Gastroesophageal sphincter (tissue), 4 donors: ENCODE results near the gene CALHM2. TPM values are rescaled to one million over a fixed set of nuclear protein-coding genes. Genes with fewer than 3 reads are reported as not detected.

Experiments
- ATAC-seq: fragments of 150-250 bp; one replicate; pipeline ENCODE4 v1.9.1; 2016; ENCODE audit warnings: mild to moderate bottlenecking, moderate library complexity
- H3K27ac ChIP-seq, 4 donors: fragments of 200-600 bp; sonication (generic) in 3 of 4; 1 replicate in 3 of 4; 2 replicates in 1 of 4; pipeline ENCODE4 v1.5.1; 2016 to 2019
- H3K27me3 ChIP-seq: fragments of 200-600 bp; sonication (generic); one replicate; pipeline ENCODE4 v1.5.1; 2019
- H3K36me3 ChIP-seq, 2 donors: fragments of 200-600 bp; sonication (generic); one replicate each; pipeline ENCODE4 v1.5.1; 2019; ENCODE audit warnings: control low read depth in 1 of 2
- H3K4me1 ChIP-seq, 3 donors: fragments of 200-600 bp; sonication (generic); 1 replicate in 2 of 3; 2 replicates in 1 of 3; pipeline ENCODE4 v1.5.1; 2016 to 2019; ENCODE audit warnings: control low read depth in 2 of 3
- H3K4me3 ChIP-seq, 2 donors: fragments of 200-600 bp; sonication (generic); one replicate each; pipeline ENCODE4 v1.5.1; 2019; ENCODE audit warnings: mild to moderate bottlenecking in 1 of 2, moderate library complexity in 1 of 2
- H3K9me3 ChIP-seq, 3 donors: fragments of 200-600 bp; sonication (generic); one replicate each; pipeline ENCODE4 v1.5.1; 2017 to 2019; ENCODE audit warnings: control low read depth in 2 of 3
- CTCF ChIP-seq, 4 experiments: fragments of 200-600 bp in 2 of 4; fragments of 450-650 bp in 2 of 4; sonication (generic) in 1 of 4; IDR thresholded peaks; one replicate each; pipeline ENCODE4 v1.5.1; 2017 to 2019; ENCODE audit warnings: antibody characterized with exemption in 4 of 4, mild to moderate bottlenecking in 2 of 4, moderate library complexity in 2 of 4
- EP300 ChIP-seq: sonication (generic); formaldehyde crosslinking; IDR thresholded peaks from one replicate; pipeline ENCODE4 v1.6.1; 2017; ENCODE audit warnings: antibody characterized with exemption, mild to moderate bottlenecking
- POLR2A ChIP-seq, 2 donors: fragments of 450-650 bp; IDR thresholded peaks; one replicate each; pipeline ENCODE4 v1.6.1; 2017; ENCODE audit warnings: antibody characterized with exemption in 2 of 2, mild to moderate bottlenecking in 2 of 2, moderate library complexity in 1 of 2
- POLR2AphosphoS5 ChIP-seq: sonication (generic); formaldehyde crosslinking; IDR thresholded peaks from one replicate; pipeline ENCODE4 v1.6.1; 2017; ENCODE audit warnings: antibody characterized with exemption
- WGBS, 2 donors: methylation state at CpG; one replicate each; pipeline ENCODE4 v1.1.5; 2018; ENCODE audit warnings: low coverage in 1 of 2; 5-methylcytosine and 5-hydroxymethylcytosine counted together
- total RNA-seq, 4 donors: library from RNA; depleted of rRNA; stranded (reverse); fragments of >200 nt; gene quantifications; one replicate each; pipeline ENCODE4 v1.1.0, GENCODE V29; 2016

Gene CALHM2
- total RNA-seq, 4 donors from 2014 or later = 30.8 to 69.3 (median 49.6) TPM

- TF ChIP-seq POLR2AphosphoS5 (no peak), EP300 (no peak), POLR2A (IDR thresholded peaks at IDR 0.05) (no peak), CTCF (IDR thresholded peaks at IDR 0.05) (no peak)
- no peak for ATAC-seq
- H3K4me1 ChIP-seq = peaks cover 0 to 14% (median 5%) of the 10 kb centered on the region in 3 donors
- no peaks in the 10 kb centered on the region for H3K36me3 ChIP-seq
- no CpG with 5 or more reads among the region's 2 CpGs for WGBS, 2 donors
- H3K27ac ChIP-seq = peak overlapping the region in 3 of 4 donors; percentile 11 to 52 (median 14)
- H3K27me3 ChIP-seq = peaks cover 15% of the 10 kb centered on the region
- no peaks in the 10 kb centered on the region for H3K9me3 ChIP-seq
- no peak overlapping the region for H3K4me3 ChIP-seq
Observed at GRCh38 chr10:103472005-103472404, 19.8 kb upstream of the CALHM2 start.

GRCh38 chr10:103470761-103471653 is 18.8 kb upstream of the CALHM2 start:
- Histone ChIP-seq H3K4me3 (no peak overlapping the region), H3K4me1 (peaks cover 0 to 14% (median 5%) of the 10 kb centered on the region in 3 donors), H3K36me3 (no peaks in the 10 kb centered on the region), H3K27me3 (peaks cover 7% of the 10 kb centered on the region), H3K27ac (peak overlapping the region in 3 of 4 donors; percentile 11 to 52 (median 14)), H3K9me3 (no peaks in the 10 kb centered on the region)
- ATAC-seq = peak; percentile 75
- TF ChIP-seq POLR2A (IDR thresholded peaks at IDR 0.05) (no peak), POLR2AphosphoS5 (no peak), CTCF (IDR thresholded peaks at IDR 0.05) (no peak), EP300 (no peak)
- WGBS, 2 donors = 65 to 69% methylated on average over 6 to 7 of the region's 14 CpGs

- TF ChIP-seq EP300 (no peak), CTCF (IDR thresholded peaks at IDR 0.05) (no peak), POLR2AphosphoS5 (no peak), POLR2A (IDR thresholded peaks at IDR 0.05) (no peak)
- ATAC-seq = no peak
- no peaks in the 10 kb centered on the region for H3K36me3 ChIP-seq
- 47 to 100% methylated on average over 2 to 5 of the region's 5 CpGs for WGBS, 2 donors
- H3K27ac ChIP-seq = no peak overlapping the region
- no peak overlapping the region for H3K4me3 ChIP-seq
- no peaks in the 10 kb centered on the region for H3K9me3 ChIP-seq
- H3K27me3 ChIP-seq = peaks cover 4% of the 10 kb centered on the region
- H3K4me1 ChIP-seq = peaks cover 0 to 14% (median 5%) of the 10 kb centered on the region in 3 donors
Observed at GRCh38 chr10:103469201-103469600, 17.0 kb upstream of the CALHM2 start.

GRCh38 chr10:103467406-103467805 is 15.2 kb upstream of the CALHM2 start:
- TF ChIP-seq POLR2AphosphoS5 = no peak
- no peak for TF ChIP-seq CTCF (IDR thresholded peaks at IDR 0.05)
- no peak for TF ChIP-seq EP300
- TF ChIP-seq POLR2A (IDR thresholded peaks at IDR 0.05) = no peak
- Histone ChIP-seq H3K9me3 (no peaks in the 10 kb centered on the region), H3K27ac (no peak overlapping the region), H3K36me3 (no peaks in the 10 kb centered on the region), H3K4me1 (peaks cover 0 to 14% (median 5%) of the 10 kb centered on the region in 3 donors), H3K4me3 (no peak overlapping the region), H3K27me3 (peaks cover 4% of the 10 kb centered on the region)
- ATAC-seq = no peak
- whole genome bisulfite sequencing, 2 donors = 83% methylated on average over 7 of the region's 7 CpGs; no CpG with 5 or more reads in 1 of the 2 donors
